Natural killer cell (primary cell): ENCODE data around the gene ARID1B. TPM values are rescaled to one million over a fixed set of nuclear protein-coding genes. Genes with fewer than 3 reads are reported as not detected.

Experiments
- ATAC-seq, 3 donors: fragments of 150-1000 bp in 2 of 3; fragments of 200-7000 bp in 1 of 3; cut with Tn5 transposase; 1 replicate in 1 of 3; 2 replicates in 2 of 3; pipeline ENCODE4 v1.10.0; 2021; ENCODE audit warnings: mild to moderate bottlenecking in 2 of 3, moderate library complexity in 2 of 3
- DNase-seq, 2 donors: peaks; one replicate each; pipeline versions ENCODE4 v3.0.0 to v3.0.0-alpha.2; 2013 to 2021; ENCODE audit warnings: mixed read lengths in 1 of 2
- H3K27ac ChIP-seq: one replicate; pipeline ENCODE4 v1.5.1; 2013; ENCODE audit warnings: mild to moderate bottlenecking, low read length
- H3K27me3 ChIP-seq: one replicate; pipeline ENCODE4 v1.6.1; 2013; ENCODE audit warnings: low read length; ENCODE audit not compliant: control insufficient read depth, insufficient read depth
- H3K36me3 ChIP-seq: one replicate; pipeline ENCODE4 v1.6.1; 2013; ENCODE audit warnings: low read length; ENCODE audit not compliant: control insufficient read depth, insufficient read depth
- H3K4me1 ChIP-seq: one replicate; pipeline ENCODE4 v1.6.1; 2013; ENCODE audit warnings: low read length; ENCODE audit not compliant: control insufficient read depth, insufficient read depth
- H3K4me3 ChIP-seq: one replicate; pipeline ENCODE4 v1.5.1; 2013; ENCODE audit warnings: low read length
- H3K9me3 ChIP-seq: one replicate; pipeline ENCODE4 v1.6.1; 2013; ENCODE audit warnings: low read length; ENCODE audit not compliant: control insufficient read depth, insufficient read depth
- H3K27ac Mint-ChIP-seq, 2 donors: one replicate each; pipeline ENCODE4 v1.8.0; 2022; ENCODE audit warnings: mild to moderate bottlenecking in 2 of 2, mixed read lengths in 2 of 2, moderate library complexity in 1 of 2
- H3K27me3 Mint-ChIP-seq, 2 donors: one replicate each; pipeline ENCODE4 v1.8.0; 2022; ENCODE audit warnings: low read depth in 2 of 2, mixed read lengths in 2 of 2
- H3K36me3 Mint-ChIP-seq: one replicate; pipeline ENCODE4 v1.8.0; 2022; ENCODE audit warnings: mixed read lengths
- H3K4me1 Mint-ChIP-seq, 2 donors: one replicate each; pipeline ENCODE4 v1.8.0; 2022; ENCODE audit warnings: mixed read lengths in 2 of 2
- H3K4me3 Mint-ChIP-seq: one replicate; pipeline ENCODE4 v1.8.0; 2022; ENCODE audit warnings: mild to moderate bottlenecking, moderate library complexity, mixed read lengths
- H3K9me3 Mint-ChIP-seq, 2 donors: one replicate each; pipeline ENCODE4 v1.8.0; 2022; ENCODE audit warnings: mixed read lengths in 2 of 2
- CTCF ChIP-seq: fragments of 200-600 bp; IDR thresholded peaks from one replicate; pipeline ENCODE4 v1.8.0; 2022; ENCODE audit warnings: antibody characterized with exemption
- WGBS: methylation state at CpG from one replicate; pipeline ENCODE4 v1.1.7; 2013; ENCODE audit warnings: missing lambda C conversion rate; ENCODE audit not compliant: insufficient coverage; 5-methylcytosine and 5-hydroxymethylcytosine counted together
- intact Hi-C: fragments of 100-400 bp; cut with micrococcal nuclease; formaldehyde crosslinking; loops from one replicate; pipeline ENCODE4 v1.14.2; 2022
- total RNA-seq, 4 donors: library from RNA; stranded (reverse); fragments of 120-200 nt in 1 of 4; gene quantifications; one replicate each; pipeline versions ENCODE4 v1.2.3 to v1.2.4, GENCODE V29; 2013 to 2022

ARID1B gene
- total RNA-seq, 3 donors from 2014 or later (not counting 1 experiment from before 2014, with no cell fraction given): 180 to 201 (median 189) TPM

- H3K4me1 ChIP-seq: no peaks in the 10 kb centered on the region
- no peaks in the 10 kb centered on the region for H3K36me3 ChIP-seq
- H3K27me3 ChIP-seq: no peaks in the 10 kb centered on the region
- H3K9me3 ChIP-seq: no peaks in the 10 kb centered on the region
- DNase-seq: no peak
- no peaks in the 10 kb centered on the region for H3K36me3 Mint-ChIP-seq
- peak in 1 of 3 donors; percentile 22 for ATAC-seq
- WGBS: 83% methylated on average over 8 of the region's 9 CpGs
- H3K27me3 Mint-ChIP-seq: peaks cover 0 to 13% of the 10 kb centered on the region in 2 donors
- no peak overlapping the region for H3K27ac ChIP-seq
- intact Hi-C loops: no loop called here
- TF ChIP-seq CTCF: no peak
- no peaks in the 10 kb centered on the region for H3K4me1 Mint-ChIP-seq
- no peaks in the 10 kb centered on the region for H3K9me3 Mint-ChIP-seq
- H3K4me3 ChIP-seq: no peak overlapping the region
- no peak overlapping the region for H3K27ac Mint-ChIP-seq
- no peak overlapping the region for H3K4me3 Mint-ChIP-seq
These were observed 9.3 kb upstream of the ARID1B start for GRCh38 chr6:156767603-156768467.

- H3K4me1 ChIP-seq: no peaks in the 10 kb centered on the region
- no peaks in the 10 kb centered on the region for H3K27me3 ChIP-seq
- no peak overlapping the region for H3K4me3 ChIP-seq
- Mint-ChIP-seq H3K4me3 (no peak overlapping the region), H3K27me3 (peaks cover 0 to 8% of the 10 kb centered on the region in 2 donors), H3K4me1 (peaks cover 0 to 8% of the 10 kb centered on the region in 2 donors), H3K36me3 (no peaks in the 10 kb centered on the region), H3K9me3 (no peaks in the 10 kb centered on the region), H3K27ac (no peak overlapping the region)
- intact Hi-C loops: no loop called here
- ATAC-seq (no peak), DNase-seq (no peak)
- no peak for TF ChIP-seq CTCF
- no peaks in the 10 kb centered on the region for H3K9me3 ChIP-seq
- no peak overlapping the region for H3K27ac ChIP-seq
- H3K36me3 ChIP-seq: no peaks in the 10 kb centered on the region
- WGBS: 100% methylated on average over 1 of the region's 3 CpGs
These were observed 6.1 kb upstream of the ARID1B start for GRCh38 chr6:156771047-156771446.

- DNase-seq (no peak), ATAC-seq (no peak)
- Histone ChIP-seq H3K27me3 (no peaks in the 10 kb centered on the region), H3K4me1 (peaks cover 3% of the 10 kb centered on the region), H3K27ac (no peak overlapping the region), H3K4me3 (no peak overlapping the region), H3K36me3 (no peaks in the 10 kb centered on the region), H3K9me3 (no peaks in the 10 kb centered on the region)
- Mint-ChIP-seq H3K4me1 (peaks cover 6 to 13% of the 10 kb centered on the region in 2 donors), H3K9me3 (no peaks in the 10 kb centered on the region), H3K4me3 (no peak overlapping the region), H3K36me3 (no peaks in the 10 kb centered on the region), H3K27me3 (peaks cover 0 to 4% of the 10 kb centered on the region in 2 donors), H3K27ac (no peak overlapping the region)
- no peak for TF ChIP-seq CTCF
- 97% methylated on average over 7 of the region's 7 CpGs for WGBS
- intact Hi-C loops: no loop called here
These were observed 5.4 kb upstream of the ARID1B start for GRCh38 chr6:156771761-156772160.
